ENCODE data around the gene EDDM3A. TPM values are rescaled to one million over a fixed set of nuclear protein-coding genes. Genes with fewer than 3 reads are reported as not detected.

The EDDM3A gene
- total RNA-seq, result under 1 TPM in 1 of 2 donors, not detected in 1; 0.39 TPM
- polyA plus RNA-seq (ENCODE audit: insufficient read depth, low read depth, low replicate concordance), result 1.9 TPM
- long read RNA-seq, donor 1, result 0 reads
- long read RNA-seq, donor 2, result 0 reads

GRCh38 chr14:20745571-20746358 is at the start of gene EDDM3A:
EDDM3A (plus strand) TSS chr14:20745887; CDS start chr14:20747581, 1,694 bp downstream.
- intact Hi-C loops (cut with DNase I; ENCODE audit: low total_unique reads), result no loop called here
- no peak for DNase-seq

GRCh38 chr14:20696764-20697163 is 48.9 kb upstream of the EDDM3A start:
- Histone ChIP-seq H3K36me3 (ENCODE audit: low read depth, missing control alignments) (no peaks in the 10 kb centered on the region), H3K9me3 (no peaks in the 10 kb centered on the region), H3K4me3 (no peak overlapping the region), H3K4me1 (no peaks in the 10 kb centered on the region), H3K27me3 (no peaks in the 10 kb centered on the region), H3K27ac (no peak overlapping the region)
- DNase-seq, result no peak
- intact Hi-C loops (cut with DNase I; ENCODE audit: low total_unique reads), result loop anchor here (10.0 kb wide), 1 partner anchor 158 kb away; no protein-coding TSS in a partner anchor
- 91 to 93% methylated on average over 5 of the region's 5 CpGs for WGBS, 2 donors
- TF ChIP-seq CTCF (IDR thresholded peaks at IDR 0.05) (no peak), POLR2A (IDR thresholded peaks at IDR 0.05) (no peak)

More at GRCh38 chr14:20745571-20746358, at the start of gene EDDM3A:
- Histone ChIP-seq H3K27ac (no peak within 1 kb of the TSS), H3K36me3 (ENCODE audit: low read depth, missing control alignments) (no peaks in the 10 kb centered on the region), H3K27me3 (no peaks in the 10 kb centered on the region), H3K4me3 (no peak within 1 kb of the TSS), H3K9me3 (no peaks in the 10 kb centered on the region), H3K4me1 (no peaks in the 10 kb centered on the region)
- 82 to 85% methylated on average over 6 of the region's 6 CpGs for WGBS, 2 donors
- TF ChIP-seq CTCF (IDR thresholded peaks at IDR 0.05), result no peak
- TF ChIP-seq POLR2A (IDR thresholded peaks at IDR 0.05), result no peak

- Histone ChIP-seq H3K27ac (no peak overlapping the region), H3K36me3 (ENCODE audit: low read depth, missing control alignments) (no peaks in the 10 kb centered on the region), H3K4me1 (no peaks in the 10 kb centered on the region), H3K4me3 (no peak overlapping the region), H3K9me3 (no peaks in the 10 kb centered on the region), H3K27me3 (no peaks in the 10 kb centered on the region)
- TF ChIP-seq CTCF (IDR thresholded peaks at IDR 0.05) (peak; percentile 60 to 68 (median 62)), POLR2A (IDR thresholded peaks at IDR 0.05) (no peak)
- DNase-seq, result peak; percentile 81
- WGBS, 2 donors, result 49 to 55% methylated on average over 6 of the region's 6 CpGs
- intact Hi-C loops (cut with DNase I; ENCODE audit: low total_unique reads), result loop anchor here (10.0 kb wide), 1 partner anchor 157 kb away; no protein-coding TSS in a partner anchor
These were observed 48.2 kb upstream of the EDDM3A start for GRCh38 chr14:20697273-20698017.

GRCh38 chr14:20698018-20698329 is 47.7 kb upstream of the EDDM3A start:
- no peaks in the 10 kb centered on the region for H3K27me3 ChIP-seq
- DNase-seq, result no peak
- H3K27ac ChIP-seq, result no peak overlapping the region
- H3K9me3 ChIP-seq, result no peaks in the 10 kb centered on the region
- intact Hi-C loops (cut with DNase I; ENCODE audit: low total_unique reads), result loop anchor here (10.0 kb wide), 1 partner anchor 157 kb away; no protein-coding TSS in a partner anchor
- TF ChIP-seq CTCF (IDR thresholded peaks at IDR 0.05), result peak in 1 of 3 experiments; percentile 10
- no peak for TF ChIP-seq POLR2A (IDR thresholded peaks at IDR 0.05)
- no peaks in the 10 kb centered on the region for H3K36me3 ChIP-seq (ENCODE audit: low read depth, missing control alignments)
- H3K4me3 ChIP-seq, result no peak overlapping the region
- H3K4me1 ChIP-seq, result no peaks in the 10 kb centered on the region
